GM23338 (cell line): ENCODE results near the gene DLST. TPM values are rescaled to one million over a fixed set of nuclear protein-coding genes. Genes with fewer than 3 reads are reported as not detected.

Source experiments
- CREB1 ChIP-seq: fragments of 250-450 bp; sonication (Bioruptor Pico); IDR thresholded peaks from 2 replicates; pipeline ENCODE4 v1.5.0; 2020; ENCODE audit warnings: low read depth, mild to moderate bottlenecking, moderate library complexity
- EZH2phosphoT487 ChIP-seq: fragments of 200-600 bp; sonication (generic); IDR thresholded peaks from one replicate; pipeline ENCODE4 v1.8.1; 2018; ENCODE audit warnings: antibody characterized with exemption; ENCODE audit not compliant: unreplicated experiment
- JUNB ChIP-seq: IDR thresholded peaks from one replicate; pipeline ENCODE4 v1.6.1; 2016; ENCODE audit warnings: antibody characterized with exemption; ENCODE audit not compliant: unreplicated experiment
- POLR2AphosphoS5 ChIP-seq: IDR thresholded peaks from 2 replicates; pipeline ENCODE4 v1.6.1; 2016; ENCODE audit warnings: antibody characterized with exemption, low read depth
- STAT1 ChIP-seq: IDR thresholded peaks from one replicate; pipeline ENCODE4 v1.6.1; 2016; ENCODE audit warnings: antibody characterized with exemption; ENCODE audit not compliant: unreplicated experiment
- ZNF114 ChIP-seq: fragments of 250-450 bp; sonication (Bioruptor Pico); IDR thresholded peaks from 2 replicates; pipeline ENCODE4 v1.5.0; 2020; ENCODE audit warnings: mild to moderate bottlenecking, moderate library complexity
- polyA plus RNA-seq: library from polyadenylated mRNA; unstranded; fragments of >200 nt; fragmentation: Nextera tagmentation; extraction: Ambion mirVana; gene quantifications from 2 replicates; pipeline ENCODE4 v1.2.1, GENCODE V29; 2016
- total RNA-seq: library from RNA; depleted of rRNA; stranded (reverse); fragments of >200 nt; shearing (Covaris generic); gene quantifications from 2 replicates; pipeline ENCODE4 v1.2.3, GENCODE V29; 2014
- TF ChIP-seq, protein P1 (sequence below): IDR thresholded peaks from 2 replicates; pipeline ENCODE4 v1.6.1; 2016; ENCODE audit warnings: antibody characterized with exemption
- TF ChIP-seq, protein P2 (sequence below): fragments of 250-450 bp; sonication (Bioruptor Pico); IDR thresholded peaks from 2 replicates; pipeline ENCODE4 v1.5.0; 2020; ENCODE audit warnings: mild to moderate bottlenecking, moderate library complexity

DLST gene
- total and polyA plus RNA-seq, 2 experiments from 2014 or later: 11.2 to 106 TPM

DNA sequence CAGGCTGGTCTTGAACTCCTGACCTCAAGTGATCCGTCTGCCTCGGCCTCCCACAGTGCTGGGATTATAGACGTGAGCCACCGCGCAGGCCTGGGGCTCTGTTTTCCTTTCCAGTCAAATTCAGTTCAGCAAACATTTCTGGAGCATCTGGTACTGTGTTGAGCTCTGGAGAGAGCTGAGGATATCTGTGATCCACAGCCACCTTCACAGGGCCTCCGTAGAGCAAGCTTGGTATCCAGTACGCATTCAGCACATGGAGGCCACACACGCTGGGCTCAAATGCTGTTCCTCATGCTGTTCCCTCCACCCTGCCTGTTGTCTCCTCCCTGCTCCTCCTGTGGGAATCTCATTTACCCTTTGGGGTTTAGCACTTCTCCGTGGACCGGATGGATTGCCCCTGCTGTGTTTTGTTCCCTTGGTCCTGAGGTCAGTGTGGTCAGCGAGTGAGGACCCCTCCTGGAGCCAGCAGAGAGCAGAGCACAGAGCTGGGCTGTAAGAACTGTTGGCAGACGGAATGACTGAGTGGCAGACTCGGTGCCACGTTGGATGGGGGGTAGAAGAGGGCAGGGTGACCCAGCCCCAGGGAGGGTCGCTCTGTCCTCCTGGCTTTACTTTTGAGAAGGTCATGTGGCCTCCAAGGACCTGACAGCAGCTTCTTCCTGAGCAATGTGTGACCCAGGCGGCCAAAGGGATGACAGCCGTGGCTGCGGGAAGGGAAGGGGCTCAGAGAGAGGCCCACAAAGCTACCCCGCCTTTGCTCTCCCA is 40.5 kb downstream of the DLST start (continued):
- TF ChIP-seq, protein P1, sequence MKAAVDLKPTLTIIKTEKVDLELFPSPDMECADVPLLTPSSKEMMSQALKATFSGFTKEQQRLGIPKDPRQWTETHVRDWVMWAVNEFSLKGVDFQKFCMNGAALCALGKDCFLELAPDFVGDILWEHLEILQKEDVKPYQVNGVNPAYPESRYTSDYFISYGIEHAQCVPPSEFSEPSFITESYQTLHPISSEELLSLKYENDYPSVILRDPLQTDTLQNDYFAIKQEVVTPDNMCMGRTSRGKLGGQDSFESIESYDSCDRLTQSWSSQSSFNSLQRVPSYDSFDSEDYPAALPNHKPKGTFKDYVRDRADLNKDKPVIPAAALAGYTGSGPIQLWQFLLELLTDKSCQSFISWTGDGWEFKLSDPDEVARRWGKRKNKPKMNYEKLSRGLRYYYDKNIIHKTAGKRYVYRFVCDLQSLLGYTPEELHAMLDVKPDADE: no peak
- TF ChIP-seq, protein P2, sequence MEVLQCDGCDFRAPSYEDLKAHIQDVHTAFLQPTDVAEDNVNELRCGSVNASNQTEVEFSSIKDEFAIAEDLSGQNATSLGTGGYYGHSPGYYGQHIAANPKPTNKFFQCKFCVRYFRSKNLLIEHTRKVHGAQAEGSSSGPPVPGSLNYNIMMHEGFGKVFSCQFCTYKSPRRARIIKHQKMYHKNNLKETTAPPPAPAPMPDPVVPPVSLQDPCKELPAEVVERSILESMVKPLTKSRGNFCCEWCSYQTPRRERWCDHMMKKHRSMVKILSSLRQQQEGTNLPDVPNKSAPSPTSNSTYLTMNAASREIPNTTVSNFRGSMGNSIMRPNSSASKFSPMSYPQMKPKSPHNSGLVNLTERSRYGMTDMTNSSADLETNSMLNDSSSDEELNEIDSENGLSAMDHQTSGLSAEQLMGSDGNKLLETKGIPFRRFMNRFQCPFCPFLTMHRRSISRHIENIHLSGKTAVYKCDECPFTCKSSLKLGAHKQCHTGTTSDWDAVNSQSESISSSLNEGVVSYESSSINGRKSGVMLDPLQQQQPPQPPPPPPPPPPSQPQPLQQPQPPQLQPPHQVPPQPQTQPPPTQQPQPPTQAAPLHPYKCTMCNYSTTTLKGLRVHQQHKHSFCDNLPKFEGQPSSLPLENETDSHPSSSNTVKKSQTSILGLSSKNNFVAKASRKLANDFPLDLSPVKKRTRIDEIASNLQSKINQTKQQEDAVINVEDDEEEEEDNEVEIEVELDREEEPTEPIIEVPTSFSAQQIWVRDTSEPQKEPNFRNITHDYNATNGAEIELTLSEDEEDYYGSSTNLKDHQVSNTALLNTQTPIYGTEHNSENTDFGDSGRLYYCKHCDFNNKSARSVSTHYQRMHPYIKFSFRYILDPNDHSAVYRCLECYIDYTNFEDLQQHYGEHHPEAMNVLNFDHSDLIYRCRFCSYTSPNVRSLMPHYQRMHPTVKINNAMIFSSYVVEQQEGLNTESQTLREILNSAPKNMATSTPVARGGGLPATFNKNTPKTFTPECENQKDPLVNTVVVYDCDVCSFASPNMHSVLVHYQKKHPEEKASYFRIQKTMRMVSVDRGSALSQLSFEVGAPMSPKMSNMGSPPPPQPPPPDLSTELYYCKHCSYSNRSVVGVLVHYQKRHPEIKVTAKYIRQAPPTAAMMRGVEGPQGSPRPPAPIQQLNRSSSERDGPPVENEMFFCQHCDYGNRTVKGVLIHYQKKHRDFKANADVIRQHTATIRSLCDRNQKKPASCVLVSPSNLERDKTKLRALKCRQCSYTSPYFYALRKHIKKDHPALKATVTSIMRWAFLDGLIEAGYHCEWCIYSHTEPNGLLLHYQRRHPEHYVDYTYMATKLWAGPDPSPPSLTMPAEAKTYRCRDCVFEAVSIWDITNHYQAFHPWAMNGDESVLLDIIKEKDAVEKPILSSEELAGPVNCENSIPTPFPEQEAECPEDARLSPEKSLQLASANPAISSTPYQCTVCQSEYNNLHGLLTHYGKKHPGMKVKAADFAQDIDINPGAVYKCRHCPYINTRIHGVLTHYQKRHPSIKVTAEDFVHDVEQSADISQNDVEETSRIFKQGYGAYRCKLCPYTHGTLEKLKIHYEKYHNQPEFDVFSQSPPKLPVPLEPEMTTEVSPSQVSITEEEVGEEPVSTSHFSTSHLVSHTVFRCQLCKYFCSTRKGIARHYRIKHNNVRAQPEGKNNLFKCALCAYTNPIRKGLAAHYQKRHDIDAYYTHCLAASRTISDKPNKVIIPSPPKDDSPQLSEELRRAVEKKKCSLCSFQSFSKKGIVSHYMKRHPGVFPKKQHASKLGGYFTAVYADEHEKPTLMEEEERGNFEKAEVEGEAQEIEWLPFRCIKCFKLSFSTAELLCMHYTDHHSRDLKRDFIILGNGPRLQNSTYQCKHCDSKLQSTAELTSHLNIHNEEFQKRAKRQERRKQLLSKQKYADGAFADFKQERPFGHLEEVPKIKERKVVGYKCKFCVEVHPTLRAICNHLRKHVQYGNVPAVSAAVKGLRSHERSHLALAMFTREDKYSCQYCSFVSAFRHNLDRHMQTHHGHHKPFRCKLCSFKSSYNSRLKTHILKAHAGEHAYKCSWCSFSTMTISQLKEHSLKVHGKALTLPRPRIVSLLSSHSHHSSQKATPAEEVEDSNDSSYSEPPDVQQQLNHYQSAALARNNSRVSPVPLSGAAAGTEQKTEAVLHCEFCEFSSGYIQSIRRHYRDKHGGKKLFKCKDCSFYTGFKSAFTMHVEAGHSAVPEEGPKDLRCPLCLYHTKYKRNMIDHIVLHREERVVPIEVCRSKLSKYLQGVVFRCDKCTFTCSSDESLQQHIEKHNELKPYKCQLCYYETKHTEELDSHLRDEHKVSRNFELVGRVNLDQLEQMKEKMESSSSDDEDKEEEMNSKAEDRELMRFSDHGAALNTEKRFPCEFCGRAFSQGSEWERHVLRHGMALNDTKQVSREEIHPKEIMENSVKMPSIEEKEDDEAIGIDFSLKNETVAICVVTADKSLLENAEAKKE: no peak
- no peak for TF ChIP-seq ZNF114
- TF ChIP-seq EZH2phosphoT487: no peak
- TF ChIP-seq STAT1: no peak
- TF ChIP-seq CREB1 (CRISPR knock-in tag): no peak
- TF ChIP-seq POLR2AphosphoS5: no peak
- TF ChIP-seq JUNB: no peak
